Stimulated activated CD4-positive, alpha-beta T cell treated with anti-CD3 and anti-CD28 coated beads, Interleukin-1b, Interleukin-23, amount 100 ng/mL, for 24 hours (primary cell): ENCODE results near the gene CA10.

Source experiments
- DNase-seq, 4 experiments: peaks; one replicate each; pipeline ENCODE4 v3.0.0-alpha.2; 2020; ENCODE audit warnings: low read depth in 4 of 4, low spot score in 1 of 4

Gene CA10

DNA sequence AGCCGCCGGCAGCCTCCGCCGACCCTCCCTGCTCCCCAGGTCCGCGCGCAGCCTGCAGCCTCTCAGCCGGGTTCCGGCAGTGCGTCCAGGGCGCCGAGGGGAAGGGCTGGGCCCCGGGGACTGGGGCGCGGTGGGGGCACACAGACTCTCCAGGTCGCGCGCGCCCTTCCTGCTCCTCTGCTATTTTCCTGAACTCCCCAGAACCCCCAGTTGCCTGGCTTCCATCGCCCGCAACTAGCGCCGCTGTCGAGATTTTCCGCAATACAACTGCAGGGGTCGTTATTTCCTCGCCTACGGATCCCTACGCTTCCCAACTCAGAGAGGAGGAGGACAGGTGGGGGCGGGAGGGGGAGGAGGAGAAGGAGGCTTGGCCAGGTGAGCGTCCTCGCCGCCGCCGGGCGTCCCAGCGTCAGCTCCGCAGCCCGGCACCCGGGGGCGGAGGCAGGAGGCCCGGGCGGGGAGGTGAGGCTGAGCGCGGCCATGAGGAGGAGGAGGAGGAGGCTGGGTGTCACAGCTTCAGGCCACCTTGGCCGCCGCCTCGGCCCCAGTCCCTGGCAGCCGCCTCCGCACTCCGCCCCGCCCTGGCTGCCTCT, at the start of gene CA10:
Gene CA10, minus strand, starts transcription at position 265 of the 593 bp plus-strand sequence.
- DNase-seq: no peak

- DNase-seq: no peak
These were observed 49.3 kb upstream of the CA10 start for GRCh38 chr17:52207796-52208195.

- DNase-seq: no peak
These were observed 44.1 kb upstream of the CA10 start for GRCh38 chr17:52202520-52203080.

DNA sequence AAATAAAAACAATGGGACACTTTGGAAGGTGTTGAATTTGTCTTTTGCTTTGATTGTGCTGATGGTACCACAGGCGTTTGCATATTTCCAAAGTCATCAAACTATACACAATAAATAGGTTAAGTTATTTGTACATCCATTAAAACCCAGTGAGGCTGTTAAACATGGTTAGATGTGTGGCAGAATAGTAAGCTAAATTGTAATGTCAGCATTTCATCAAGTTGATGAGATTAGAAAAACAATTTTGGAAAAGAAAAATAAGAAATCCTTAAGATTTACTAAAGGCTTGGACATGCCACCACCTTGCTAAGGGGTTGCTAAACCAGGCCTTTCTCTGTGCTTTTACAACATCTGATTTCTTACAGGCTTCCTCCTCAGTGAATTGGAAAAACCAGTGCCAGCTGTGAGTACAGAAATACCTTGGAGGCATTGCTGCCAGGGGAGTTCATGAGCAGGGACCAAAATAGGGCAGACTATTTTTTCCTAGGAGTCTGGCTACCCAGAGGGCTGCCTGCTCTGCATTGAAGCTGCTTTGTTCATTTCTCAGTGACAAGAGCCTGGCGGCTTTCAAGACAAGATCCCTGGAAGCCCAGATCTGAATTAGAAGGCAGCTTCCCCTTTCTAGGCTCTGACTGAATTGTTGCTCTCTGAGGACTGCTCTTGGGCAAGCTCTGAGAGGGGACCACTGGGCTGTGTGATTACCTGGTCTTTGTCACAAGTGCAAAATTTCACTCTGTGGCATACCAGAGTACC, 43.4 kb upstream of the CA10 start:
- DNase-seq: no peak

DNA sequence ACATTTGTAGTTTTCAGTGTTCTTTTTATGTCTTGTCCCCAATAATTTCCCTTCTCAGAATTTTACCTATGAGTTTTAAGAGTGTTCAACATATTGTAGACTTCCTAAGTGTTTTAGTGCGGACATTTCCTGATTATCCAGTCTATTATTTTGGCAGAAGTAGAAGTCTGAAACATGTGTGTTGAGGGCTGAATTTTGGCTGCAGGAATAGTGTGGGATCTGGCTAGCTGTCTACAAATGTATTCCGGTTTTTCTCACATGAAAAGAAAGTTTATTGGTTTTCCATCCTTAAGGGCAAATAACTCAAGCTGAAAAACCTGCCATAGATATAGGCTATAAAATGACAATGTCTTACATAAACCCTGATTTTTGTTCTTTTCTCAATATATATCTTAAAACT, 33.0 kb upstream of the CA10 start:
- DNase-seq: no peak

DNA sequence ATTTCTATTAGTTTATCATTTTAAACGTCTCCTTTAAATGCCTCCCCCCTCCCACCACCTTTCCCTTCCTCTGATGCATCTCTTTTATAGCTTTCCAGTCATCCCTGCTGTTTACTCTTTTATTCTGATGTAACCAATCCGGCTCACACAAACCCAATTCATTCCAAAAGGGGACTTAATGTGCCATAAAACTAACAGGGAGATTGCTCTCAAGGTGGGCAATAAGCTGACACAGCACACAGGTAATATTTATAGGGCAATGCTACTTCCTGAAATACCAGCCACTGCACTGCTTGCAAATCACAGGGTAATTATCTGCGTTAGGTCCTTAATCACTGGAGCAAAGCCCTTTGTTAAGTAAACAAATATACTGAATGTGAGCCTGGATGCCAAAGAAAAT, 23.3 kb upstream of the CA10 start:
- DNase-seq: no peak

- no peak for DNase-seq
These were observed 19.5 kb upstream of the CA10 start for GRCh38 chr17:52178012-52178411.

DNA sequence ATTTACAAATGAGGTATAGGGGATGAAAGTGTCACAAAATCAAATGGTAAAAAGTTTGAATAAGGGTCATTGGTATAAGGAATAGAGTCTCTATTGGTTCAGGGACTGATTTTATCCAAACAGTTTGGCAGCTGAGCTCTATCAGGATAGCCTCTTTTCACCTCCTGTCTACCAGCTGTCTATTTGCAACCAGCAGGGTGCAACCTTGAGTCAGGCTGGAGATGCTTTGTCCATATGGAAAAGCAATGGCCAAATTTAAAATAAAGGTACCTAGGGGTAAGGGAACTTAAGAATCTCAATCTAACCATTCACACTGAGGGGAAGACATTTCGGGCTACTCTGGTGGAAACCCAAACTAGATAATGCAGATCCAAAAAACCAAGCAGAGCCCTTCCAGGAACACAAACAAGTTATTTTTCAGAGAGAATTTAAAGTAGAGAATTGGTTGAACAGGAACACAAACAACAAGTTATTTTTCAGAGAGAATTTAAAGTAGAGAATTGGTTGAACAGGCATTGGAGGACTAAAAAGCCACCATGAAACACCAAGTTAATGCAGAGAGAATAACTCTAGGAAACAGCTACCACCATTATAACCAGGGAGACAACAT, 12.6 kb upstream of the CA10 start:
- no peak for DNase-seq

- no peak for DNase-seq
These were observed 1.6 kb upstream of the CA10 start for GRCh38 chr17:52160136-52160567.

- no peak for DNase-seq
These were observed 977 bp upstream of the CA10 start for GRCh38 chr17:52159246-52160135.

- no peak for DNase-seq
These were observed 688 bp downstream of the CA10 start for GRCh38 chr17:52157603-52158449.

GRCh38 chr17:52156576-52157570, 1.6 kb downstream of the CA10 start:
- no peak for DNase-seq

DNA sequence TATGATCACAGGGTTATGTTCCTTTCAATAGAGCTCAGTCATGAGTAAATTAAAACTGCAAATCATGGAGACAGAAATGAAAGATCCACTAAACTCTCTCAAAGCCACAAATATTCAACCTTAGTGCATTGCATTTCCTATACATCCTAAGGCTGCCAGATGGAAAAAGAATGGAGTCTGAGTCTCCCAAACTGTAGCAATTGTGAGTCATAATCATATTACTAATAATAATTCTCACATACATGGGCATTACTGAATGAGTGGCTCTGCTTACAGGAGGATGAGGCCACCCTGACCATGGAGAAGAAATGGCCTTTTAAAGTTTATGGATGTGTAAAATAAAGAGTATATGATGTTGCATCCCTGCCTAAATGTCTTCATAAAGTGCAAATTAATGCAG, 3.2 kb downstream of the CA10 start:
- no peak for DNase-seq

DNA sequence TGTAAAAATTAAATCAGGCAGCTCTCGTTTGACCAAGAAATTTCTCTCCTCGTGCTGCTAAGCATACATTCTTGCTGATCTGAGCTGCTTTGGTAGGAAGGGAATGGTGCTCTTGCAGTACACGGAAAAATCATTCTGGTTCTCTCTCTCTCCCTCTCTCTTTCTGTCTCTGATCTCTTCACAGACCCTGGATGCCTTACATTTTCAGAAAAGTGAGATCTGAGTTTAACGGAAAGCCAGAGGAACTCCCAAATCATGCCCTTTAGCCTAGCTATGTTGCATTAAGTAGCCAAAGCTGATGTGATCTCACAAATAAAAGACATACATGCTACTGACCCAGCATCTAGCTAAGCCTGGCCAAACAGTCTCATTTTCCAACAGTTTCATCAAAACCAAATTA, 4.0 kb downstream of the CA10 start:
- no peak for DNase-seq

DNA sequence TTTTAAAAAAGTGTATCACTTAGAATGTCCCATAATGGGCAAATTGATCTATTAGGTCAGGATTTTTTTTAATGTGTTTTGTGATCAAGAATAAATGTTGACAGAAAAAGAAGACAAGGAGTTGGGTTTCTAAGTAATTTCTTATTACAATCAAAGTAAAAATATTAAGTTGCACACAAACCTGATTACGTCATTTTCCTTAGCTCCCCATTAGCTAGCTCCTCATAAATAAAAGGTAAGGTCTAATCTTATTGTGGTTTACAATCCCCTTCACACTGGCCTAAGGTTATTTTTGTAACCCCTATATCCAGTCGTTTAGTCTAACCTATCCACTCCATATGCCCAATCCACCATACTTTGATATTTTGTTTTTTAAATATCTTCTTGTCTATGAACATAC, 7.6 kb downstream of the CA10 start:
- DNase-seq: no peak

DNA sequence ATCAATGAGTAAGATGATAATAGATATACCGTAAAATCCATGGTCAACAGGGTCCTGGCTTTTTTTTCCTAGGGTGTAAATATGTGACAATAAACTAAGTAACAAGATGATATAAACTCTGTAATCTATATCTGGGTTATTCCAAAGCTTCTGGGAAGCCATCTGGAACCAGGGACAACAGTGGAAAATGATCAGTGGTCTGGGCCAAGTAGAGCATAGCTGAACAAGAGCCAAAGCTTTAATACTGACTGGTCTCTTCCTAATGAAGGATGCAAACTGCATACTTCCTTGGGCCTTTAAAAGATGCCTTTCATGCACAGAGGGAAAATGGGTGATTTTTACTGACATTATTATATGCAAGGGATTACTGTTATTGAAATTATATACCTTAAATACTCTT, 8.9 kb downstream of the CA10 start:
- no peak for DNase-seq

DNA sequence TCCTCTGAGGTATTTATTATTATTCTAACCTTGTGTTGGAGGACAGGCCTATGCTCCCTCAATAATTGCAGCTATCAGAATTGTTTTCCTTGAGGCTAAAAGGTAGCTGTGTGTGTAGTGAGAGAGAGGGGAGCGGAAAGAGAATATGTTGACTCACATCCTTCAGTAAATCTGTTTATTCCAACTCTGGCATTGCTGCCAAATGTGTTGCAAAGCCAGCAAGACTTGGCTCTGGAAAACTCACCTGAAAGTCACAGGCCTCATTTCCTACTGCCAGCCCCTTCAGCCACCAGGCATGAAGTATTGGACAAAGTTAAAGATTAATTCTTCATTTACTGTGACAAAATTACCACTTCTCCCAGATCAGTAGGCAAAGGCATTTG, 9.6 kb downstream of the CA10 start:
- no peak for DNase-seq

- no peak for DNase-seq
These were observed 10.1 kb downstream of the CA10 start for GRCh38 chr17:52148288-52148968.

GRCh38 chr17:52147872-52148271, 10.6 kb downstream of the CA10 start:
- DNase-seq: no peak
